ENCODE measurements around the gene SLC39A7.

DNA sequence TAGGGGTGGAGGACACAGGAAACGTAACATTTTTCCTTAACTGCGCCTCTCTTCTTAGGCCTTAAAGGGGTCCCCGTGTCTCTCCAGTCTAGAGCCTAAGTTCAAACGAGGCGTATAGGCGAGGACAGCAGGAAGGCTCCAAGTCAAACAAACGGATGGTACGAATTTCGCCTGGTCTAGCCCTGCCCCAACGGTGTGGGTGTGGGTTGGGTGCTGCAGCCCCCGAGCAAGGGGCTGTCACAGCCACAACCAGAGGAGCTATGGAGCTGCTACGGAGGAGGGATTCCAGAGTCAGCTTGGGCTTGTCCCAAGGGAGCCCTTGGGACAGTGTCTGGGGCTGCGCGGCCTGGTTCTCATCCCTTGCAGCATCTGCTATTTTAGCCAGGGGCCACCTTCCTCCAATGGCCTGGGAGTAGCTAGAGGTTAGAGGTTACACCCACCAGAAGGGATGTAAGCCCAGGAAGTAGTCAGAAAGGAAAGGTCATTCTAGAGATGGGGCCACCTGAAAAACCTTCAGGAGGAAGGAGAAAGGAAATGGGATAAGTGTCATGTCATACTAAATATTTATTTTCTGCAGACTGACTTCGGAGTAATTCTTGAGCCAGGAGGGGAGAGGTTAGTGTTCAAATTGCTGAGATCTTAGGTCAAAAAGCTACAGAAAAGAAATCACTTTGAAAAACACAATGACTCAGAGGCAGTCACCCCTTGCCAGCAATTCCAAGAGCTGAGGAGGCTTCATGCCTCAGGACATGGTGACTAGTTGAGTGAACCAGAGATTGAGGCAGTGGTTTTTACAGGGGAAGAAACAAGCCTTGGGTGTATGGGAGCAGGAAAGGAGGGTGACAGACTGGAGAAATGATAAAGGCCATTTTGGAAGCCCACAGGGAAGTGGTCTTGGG lies 49.3 kb downstream of the SLC39A7 start:
- no peak for TF ChIP-seq POLR2A (IDR thresholded peaks at IDR 0.05; ENCODE audit: low read depth, low read length)
- TF ChIP-seq, protein P1, sequence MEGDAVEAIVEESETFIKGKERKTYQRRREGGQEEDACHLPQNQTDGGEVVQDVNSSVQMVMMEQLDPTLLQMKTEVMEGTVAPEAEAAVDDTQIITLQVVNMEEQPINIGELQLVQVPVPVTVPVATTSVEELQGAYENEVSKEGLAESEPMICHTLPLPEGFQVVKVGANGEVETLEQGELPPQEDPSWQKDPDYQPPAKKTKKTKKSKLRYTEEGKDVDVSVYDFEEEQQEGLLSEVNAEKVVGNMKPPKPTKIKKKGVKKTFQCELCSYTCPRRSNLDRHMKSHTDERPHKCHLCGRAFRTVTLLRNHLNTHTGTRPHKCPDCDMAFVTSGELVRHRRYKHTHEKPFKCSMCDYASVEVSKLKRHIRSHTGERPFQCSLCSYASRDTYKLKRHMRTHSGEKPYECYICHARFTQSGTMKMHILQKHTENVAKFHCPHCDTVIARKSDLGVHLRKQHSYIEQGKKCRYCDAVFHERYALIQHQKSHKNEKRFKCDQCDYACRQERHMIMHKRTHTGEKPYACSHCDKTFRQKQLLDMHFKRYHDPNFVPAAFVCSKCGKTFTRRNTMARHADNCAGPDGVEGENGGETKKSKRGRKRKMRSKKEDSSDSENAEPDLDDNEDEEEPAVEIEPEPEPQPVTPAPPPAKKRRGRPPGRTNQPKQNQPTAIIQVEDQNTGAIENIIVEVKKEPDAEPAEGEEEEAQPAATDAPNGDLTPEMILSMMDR (IDR thresholded peaks at IDR 0.05; ENCODE audit: extremely low read depth in 1 of 2, insufficient read depth in 1 of 2, low read depth in 1 of 2, low read length in 2 of 2), result no peak
- TF ChIP-seq POLR2AphosphoS5 (IDR thresholded peaks at IDR 0.05; ENCODE audit: insufficient read depth, low read depth, low read length), result no peak
- no peak for TF ChIP-seq EZH2 (IDR thresholded peaks at IDR 0.05; ENCODE audit: borderline replicate concordance, low read depth, low read length, severe bottlenecking)
- TF ChIP-seq FOS (IDR thresholded peaks at IDR 0.05; ENCODE audit: borderline replicate concordance, insufficient read depth, low read length), result peak; percentile 62
- TF ChIP-seq, protein P2, sequence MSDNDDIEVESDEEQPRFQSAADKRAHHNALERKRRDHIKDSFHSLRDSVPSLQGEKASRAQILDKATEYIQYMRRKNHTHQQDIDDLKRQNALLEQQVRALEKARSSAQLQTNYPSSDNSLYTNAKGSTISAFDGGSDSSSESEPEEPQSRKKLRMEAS (IDR thresholded peaks at IDR 0.05; ENCODE audit: insufficient read depth, insufficient read length), result no peak
- peak; percentile 16 for TF ChIP-seq JUN (IDR thresholded peaks at IDR 0.05; ENCODE audit: borderline replicate concordance, insufficient read depth, insufficient read length, low read depth)

Measured in endothelial cell of umbilical vein (primary cell).